Activated T-cell treated with anti-CD3 and anti-CD28 coated beads for 48 hours (primary cell): Measurements from ENCODE around the gene DNAH11.
"Not testable (repeated sequence)": the region's sequence is repeated elsewhere in the genome, so short reads cannot be mapped to it uniquely, and the experiment has no call there.

Source experiments
- DNase-seq: peaks from one replicate; pipeline ENCODE4 v3.0.0-alpha.2; 2020; ENCODE audit warnings: low read depth

DNAH11 gene

GRCh38 chr7:21718391-21718790 lies 175.6 kb downstream of the DNAH11 start:
- no peak for DNase-seq

DNA sequence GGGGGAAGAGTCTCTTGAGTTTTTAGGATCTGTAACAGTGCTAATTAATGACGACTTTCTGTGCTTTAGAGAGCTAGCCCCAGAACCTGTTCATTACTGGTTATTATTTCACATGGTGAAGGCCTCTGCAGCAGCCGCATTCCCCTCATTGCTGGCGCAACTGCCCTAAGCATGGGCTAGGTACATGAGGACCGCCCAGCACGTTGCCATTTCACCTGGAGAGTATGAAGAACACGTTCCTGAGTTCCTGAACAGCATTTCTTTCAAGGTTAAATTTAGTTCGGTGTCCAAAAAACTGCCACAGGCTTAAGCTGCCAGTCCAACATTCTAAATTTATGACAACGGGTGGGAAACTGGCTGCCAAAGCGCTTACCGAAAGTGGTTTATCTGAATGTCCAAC lies 177.0 kb downstream of the DNAH11 start:
- DNase-seq: no peak

DNA sequence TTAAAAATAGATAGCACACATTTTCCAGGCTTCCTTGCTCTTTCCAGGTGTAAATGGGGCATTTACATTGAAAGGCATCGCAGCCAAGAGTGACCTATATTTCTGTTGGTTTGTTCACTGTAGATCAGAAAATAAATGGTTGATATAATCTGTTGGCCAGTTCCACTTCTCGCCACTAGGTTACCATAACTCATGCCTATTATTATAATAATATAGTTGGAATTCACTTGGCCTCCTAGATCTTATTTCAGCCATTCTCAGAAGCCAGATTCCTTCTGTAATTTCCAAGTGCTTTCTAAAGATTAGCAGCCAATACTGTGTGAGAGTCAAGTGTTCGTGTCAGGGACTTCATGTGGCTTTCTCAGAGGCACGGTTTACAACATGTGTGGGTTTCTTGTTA lies 179.5 kb downstream of the DNAH11 start:
- DNase-seq: no peak

GRCh38 chr7:21724562-21724961 lies 181.7 kb downstream of the DNAH11 start:
- no peak for DNase-seq

- no peak for DNase-seq
These were observed 187.6 kb downstream of the DNAH11 start for GRCh38 chr7:21730399-21730798.

GRCh38 chr7:21731977-21732376 lies 189.1 kb downstream of the DNAH11 start:
- DNase-seq: no peak

- DNase-seq: not testable (repeated sequence)
These were observed 190.1 kb downstream of the DNAH11 start for GRCh38 chr7:21732956-21733355.

GRCh38 chr7:21733837-21734236 lies 191.0 kb downstream of the DNAH11 start:
- no peak for DNase-seq

- no peak for DNase-seq
These were observed 200.7 kb downstream of the DNAH11 start for GRCh38 chr7:21743493-21743892.

GRCh38 chr7:21746949-21747348 lies 204.1 kb downstream of the DNAH11 start:
- no peak for DNase-seq

DNA sequence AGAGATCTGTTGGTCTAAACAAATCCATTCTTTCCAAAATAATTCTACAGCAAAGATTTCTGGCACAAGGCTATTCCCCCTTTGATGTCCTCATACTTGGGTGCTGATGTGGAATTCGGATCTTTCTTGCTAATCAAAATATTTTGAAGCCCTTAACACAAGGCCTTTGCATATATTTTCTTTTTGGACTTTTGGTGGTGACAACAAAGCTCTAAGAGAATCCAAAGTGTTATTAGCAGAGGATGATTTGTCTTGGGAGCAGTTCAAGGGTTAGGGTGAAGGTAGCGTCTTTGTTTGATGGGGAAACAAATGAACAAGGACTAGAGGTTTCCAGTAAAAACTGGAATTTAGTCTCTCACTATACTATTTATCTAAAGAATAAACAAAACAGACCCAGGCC lies 205.0 kb downstream of the DNAH11 start:
- DNase-seq: no peak

DNA sequence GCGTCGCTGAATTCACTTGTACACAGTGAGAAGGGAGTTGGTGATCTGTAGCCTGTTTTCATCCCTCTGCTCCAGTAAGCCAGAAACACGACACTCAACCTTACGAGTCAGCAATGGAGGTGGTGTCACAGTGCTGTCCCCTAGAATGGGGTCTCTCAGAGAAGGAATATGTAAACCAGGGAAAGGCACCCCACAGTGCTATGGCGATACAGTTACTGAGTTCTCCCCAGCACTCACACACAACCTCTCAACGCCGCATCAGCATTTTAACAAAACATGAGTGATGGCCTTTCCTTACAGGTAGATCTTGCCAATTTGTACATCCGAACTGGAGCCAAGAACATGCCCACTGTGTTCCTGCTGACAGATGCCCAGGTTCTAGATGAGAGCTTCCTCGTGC lies 206.5 kb downstream of the DNAH11 start:
- no peak for DNase-seq

GRCh38 chr7:21753071-21753470 lies 210.2 kb downstream of the DNAH11 start:
- no peak for DNase-seq

GRCh38 chr7:21754963-21755362 lies 212.1 kb downstream of the DNAH11 start:
- DNase-seq: no peak

DNA sequence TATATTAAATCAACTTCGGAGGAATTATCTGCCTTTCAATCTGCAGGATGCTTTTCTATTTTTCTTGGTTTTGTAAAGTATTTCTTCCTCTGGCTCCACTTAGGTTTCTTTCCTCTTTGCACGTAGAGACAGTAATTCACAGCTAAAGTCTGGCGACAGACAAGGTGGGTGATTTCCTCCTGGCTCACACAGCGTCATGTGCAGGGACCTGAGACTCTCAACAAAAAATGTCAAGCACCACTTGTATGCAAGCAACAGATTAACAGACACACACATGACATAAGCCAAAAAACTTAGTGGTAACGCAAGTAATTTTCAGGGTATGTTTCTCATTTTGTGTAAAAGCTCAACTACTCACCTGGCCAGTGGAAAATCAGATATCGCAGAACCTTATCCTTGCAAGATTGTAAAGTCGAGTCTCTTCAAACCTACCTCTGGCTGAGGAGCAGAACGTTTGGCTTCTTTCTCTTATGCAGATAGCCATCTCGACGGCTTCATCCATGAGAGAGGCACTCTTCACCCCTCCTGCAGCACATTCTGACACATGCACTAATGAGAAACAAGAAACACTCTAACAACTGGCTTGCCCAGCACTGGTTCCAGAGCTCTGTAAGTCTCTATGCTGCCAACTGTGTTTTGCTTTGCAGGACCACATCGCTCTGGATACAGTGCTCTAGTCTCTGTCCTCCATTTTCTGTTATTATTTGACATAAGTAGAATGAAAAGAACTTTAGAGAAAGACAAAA lies 214.9 kb downstream of the DNAH11 start:
- no peak for DNase-seq

DNA sequence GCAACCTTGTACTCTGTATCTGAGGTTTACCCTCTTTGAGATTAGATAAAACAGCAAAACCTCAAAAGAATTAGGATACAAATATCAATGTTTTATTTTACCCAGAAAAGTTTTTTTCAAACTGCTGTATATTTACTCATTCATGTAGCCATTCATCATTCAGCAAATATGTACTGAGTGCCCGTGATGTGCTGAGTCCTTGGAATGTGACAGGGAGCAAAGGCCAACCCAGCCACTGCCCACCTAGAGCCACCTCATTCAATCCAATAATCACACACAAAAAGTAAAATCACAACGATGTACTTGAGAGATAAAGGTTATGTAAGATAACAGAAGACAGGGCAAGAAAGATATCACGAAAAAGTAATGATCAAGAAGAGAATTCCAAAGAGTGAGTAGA lies 215.4 kb downstream of the DNAH11 start:
- DNase-seq: no peak

DNA sequence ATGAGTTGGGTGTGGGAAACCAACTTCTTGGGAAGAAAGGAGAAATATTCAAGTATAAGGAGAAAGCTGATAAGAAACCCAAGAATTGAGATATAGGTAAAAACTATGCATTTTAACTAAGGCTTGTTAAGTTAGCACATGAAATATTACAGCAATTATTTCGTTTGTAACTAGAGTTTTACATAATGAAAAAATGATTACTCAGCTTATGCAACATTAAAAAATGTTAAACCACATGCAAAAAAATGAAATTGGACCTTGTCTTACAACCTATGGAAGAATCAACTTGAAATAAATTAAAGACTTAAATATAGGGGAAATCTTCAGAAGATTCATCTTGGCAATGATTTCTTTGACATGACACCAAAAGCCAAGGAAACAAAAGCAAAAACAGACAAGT lies 219.6 kb downstream of the DNAH11 start:
- DNase-seq: no peak

DNA sequence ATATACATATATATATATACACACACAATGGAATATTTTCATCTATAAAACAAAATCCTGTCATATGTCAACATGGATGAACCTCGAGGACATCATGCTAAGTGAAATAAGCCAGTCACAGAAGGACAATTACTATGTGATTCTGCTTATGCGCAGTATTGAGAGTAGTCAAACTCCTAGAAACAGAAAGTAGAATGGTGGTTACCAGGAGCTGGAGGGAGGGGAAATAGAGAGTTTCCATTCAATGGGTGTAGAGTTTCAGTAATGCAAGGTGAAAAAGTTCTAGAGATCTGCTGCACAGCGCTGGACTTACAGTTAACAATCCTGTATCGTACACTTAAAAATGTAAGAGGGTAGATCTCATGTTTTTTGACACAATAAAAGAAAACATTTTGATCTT lies 221.0 kb downstream of the DNAH11 start:
- DNase-seq: no peak

GRCh38 chr7:21766218-21766617 lies 223.4 kb downstream of the DNAH11 start:
- DNase-seq: no peak

- DNase-seq: peak; percentile 1
These were observed 224.6 kb downstream of the DNAH11 start for GRCh38 chr7:21767300-21767900.

DNA sequence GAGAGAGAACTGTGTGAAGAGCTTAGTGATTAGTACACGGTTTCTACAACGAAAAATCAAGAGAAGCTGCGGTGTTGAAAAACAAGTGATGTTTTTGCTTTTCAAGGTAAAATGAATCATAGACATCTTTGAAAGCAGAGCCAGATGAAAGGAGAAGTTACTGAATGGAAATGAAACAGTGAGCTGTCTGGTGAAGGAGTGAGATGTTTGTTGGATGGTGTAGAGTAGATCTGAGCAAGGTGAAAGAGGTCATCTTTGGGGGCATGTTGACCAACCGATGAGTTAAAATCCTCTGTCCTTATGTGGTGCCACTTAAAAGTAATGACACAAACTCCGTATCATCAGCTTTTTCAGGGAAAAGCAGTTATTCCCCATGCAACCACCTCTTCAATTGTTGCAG lies 225.4 kb downstream of the DNAH11 start:
- DNase-seq: no peak

DNA sequence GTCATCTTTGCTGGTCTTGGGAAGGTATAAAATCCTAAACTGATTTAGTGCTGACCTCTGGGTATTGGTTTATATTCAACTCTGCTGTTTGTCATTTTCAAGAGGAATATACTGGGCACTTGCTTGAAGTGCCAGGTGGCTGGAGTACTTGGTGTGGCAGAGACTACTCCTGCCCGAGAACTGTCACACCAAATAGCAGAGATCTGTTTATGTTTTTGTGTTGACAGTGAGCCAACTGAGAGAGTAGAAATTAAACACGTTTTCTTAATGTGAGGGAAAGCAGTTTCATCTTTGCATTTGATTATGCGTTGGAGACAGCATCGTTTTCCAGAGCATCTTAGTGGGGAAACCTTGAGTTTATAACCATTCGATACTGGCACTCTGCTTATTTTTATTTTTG lies 228.4 kb downstream of the DNAH11 start:
- no peak for DNase-seq

GRCh38 chr7:21771906-21772610 lies 229.2 kb downstream of the DNAH11 start:
- DNase-seq: no peak
